ENCODE data around the gene MRLN.
"Not testable (repeated sequence)": the region's sequence is repeated elsewhere in the genome, so short reads cannot be mapped to it uniquely, and the experiment has no call there.

GRCh38 chr10:59788914-59789313, 35.7 kb upstream of the MRLN start:
- not testable (repeated sequence) for TF ChIP-seq POLR2A (IDR thresholded peaks at IDR 0.05); POLR2AphosphoS5 (IDR thresholded peaks at IDR 0.05; ENCODE audit: insufficient read depth in 1 of 2, low read depth in 1 of 2)
